Measurements from ENCODE around the gene STC2.

DNA sequence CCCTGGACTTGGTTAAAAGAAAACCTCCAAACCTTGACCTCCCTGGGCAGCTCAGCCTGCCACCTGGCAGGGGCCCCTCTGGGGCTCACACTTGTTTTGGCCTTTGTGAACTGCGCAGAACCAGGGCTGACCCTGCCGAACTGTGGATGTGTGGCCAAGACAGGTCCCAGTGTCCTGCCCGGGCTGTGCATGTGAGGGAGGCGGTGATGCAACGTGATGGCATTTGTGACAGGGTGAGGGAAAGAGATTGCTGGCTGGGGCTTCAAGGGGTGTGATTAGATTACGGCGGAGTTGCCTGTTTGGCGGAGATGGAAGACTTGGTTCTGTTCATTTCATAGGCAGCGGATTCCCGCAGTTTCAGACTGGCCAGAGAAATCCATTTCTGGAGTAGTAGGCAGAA, 62.8 kb downstream of the STC2 start:
- TF ChIP-seq EZH2 (IDR thresholded peaks at IDR 0.05; ENCODE audit: insufficient read depth, poor library complexity, severe bottlenecking) (no peak), EZH2phosphoT487 (IDR thresholded peaks at IDR 0.05; ENCODE audit: insufficient read depth, low read depth) (no peak)
